ENCODE measurements around the gene HECTD4. TPM values are rescaled to one million over a fixed set of nuclear protein-coding genes. Genes with fewer than 3 reads are reported as not detected.
"Not testable (repeated sequence)": the region's sequence is repeated elsewhere in the genome, so short reads cannot be mapped to it uniquely, and the experiment has no call there.

HECTD4 gene
- 20.2 TPM for total RNA-seq
- long read RNA-seq, partial matches to known transcripts: 6 of 12 reads
- long read RNA-seq, other reads (novel, unspliced or antisense): 6 of 12 reads

DNA sequence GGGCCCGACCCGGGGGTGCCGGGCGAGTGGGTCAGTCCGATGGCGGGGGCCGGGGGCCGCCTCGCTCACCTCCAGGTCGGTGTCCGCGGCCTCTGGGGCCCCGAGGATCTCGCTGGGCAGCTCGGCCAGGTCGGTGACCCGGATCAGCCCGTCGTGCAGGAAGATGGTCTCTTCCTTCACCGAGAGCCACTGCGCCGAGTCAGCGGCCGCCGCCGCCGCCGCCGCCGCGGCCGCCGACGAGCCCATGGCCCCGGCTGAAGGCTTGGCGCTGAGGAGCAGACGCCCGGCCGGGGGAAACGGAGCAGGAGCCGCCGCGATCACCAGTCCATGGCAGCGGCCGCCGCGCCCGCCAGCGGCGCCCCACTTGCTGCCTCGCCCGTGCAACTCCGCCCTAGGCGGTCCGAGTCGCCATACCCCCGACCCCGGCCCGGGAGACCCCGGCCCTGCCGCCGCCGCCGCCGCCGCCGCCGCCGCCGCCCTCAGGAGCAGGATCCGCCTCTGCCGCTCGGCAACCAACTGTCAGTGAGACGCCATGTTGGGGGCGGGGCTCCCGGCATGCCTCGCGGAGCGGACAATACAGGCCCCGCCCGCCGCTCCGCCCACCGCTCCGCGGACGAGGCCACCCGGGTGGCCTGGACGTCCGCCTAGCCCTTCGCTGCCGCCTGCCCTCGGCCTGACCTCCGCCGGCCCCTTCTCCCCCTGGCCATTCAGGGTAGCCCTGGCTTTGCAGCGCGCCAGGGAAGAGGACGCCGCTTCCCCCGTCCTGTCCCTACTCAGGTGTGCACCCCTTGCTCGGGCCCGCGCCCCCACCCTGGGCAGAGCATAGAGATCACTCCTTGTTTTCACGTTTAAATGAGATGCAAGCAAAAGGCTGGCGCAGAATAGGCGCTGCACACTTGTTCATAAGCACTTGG is at the start of gene HECTD4:
HECTD4 (minus strand) TSS at position 549 of the 914 bp plus-strand sequence; CDS start at position 246, 303 bp downstream.
- DNase-seq: peak; percentile 99
- ATAC-seq: peak; percentile 99
- intact Hi-C loops (cut with micrococcal nuclease): no loop called here

DNA sequence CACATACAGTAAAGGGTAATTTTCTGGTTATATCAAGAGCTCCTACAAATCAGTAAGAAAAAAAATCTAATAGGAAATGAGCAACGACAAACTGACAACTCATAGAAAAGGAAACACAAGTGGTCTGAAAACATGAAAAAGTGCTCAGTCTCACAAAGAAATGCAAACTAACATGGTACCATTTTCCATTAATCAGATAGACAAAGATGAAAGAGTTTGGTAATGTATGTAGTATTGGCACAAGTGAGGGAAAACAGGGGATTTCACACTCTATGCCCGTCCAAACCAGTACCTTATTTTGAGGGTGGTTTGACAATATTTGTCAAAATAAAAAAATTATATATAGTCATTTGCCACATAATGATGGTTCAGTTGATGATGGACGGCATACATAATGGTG is 49.7 kb upstream of the HECTD4 start:
- intact Hi-C loops (cut with micrococcal nuclease): no loop called here
- ATAC-seq: no peak
- no peak for DNase-seq

- intact Hi-C loops (cut with micrococcal nuclease): no loop called here
- no peak for DNase-seq
- no peak for ATAC-seq
These were observed 48.7 kb upstream of the HECTD4 start for GRCh38 chr12:112430929-112431328.

- DNase-seq (no peak), ATAC-seq (no peak)
- intact Hi-C loops (cut with micrococcal nuclease): no loop called here
These were observed 45.5 kb upstream of the HECTD4 start for GRCh38 chr12:112427760-112428159.

- intact Hi-C loops (cut with micrococcal nuclease): no loop called here
- ATAC-seq (no peak), DNase-seq (no peak)
These were observed 43.6 kb upstream of the HECTD4 start for GRCh38 chr12:112425582-112426382.

- ATAC-seq: no peak
- no peak for DNase-seq
- intact Hi-C loops (cut with micrococcal nuclease): no loop called here
These were observed 41.9 kb upstream of the HECTD4 start for GRCh38 chr12:112424126-112424525.

- intact Hi-C loops (cut with micrococcal nuclease): no loop called here
- no peak for DNase-seq
- peak; percentile 13 for ATAC-seq
These were observed 40.3 kb upstream of the HECTD4 start for GRCh38 chr12:112422531-112422930.

DNA sequence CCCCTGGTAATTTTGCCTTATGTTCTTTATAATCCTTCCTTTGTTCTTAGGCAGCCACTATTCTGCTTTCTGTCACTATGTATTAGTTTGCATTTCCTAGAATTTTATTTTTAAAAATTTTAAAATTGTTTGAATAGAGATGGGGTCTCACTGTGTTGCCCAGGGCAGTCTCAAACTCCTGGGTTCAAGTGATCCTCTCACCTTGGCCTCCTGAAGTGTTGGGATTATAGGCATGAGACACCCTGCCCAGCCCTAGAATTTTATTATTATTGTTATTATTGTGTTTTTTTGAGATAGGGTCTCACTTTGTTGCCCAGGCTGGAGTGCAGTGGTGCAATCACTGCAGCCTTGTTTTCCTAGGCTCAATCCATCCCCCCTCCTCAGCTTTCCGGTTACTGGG is 39.1 kb upstream of the HECTD4 start:
- intact Hi-C loops (cut with micrococcal nuclease): no loop called here
- DNase-seq (no peak), ATAC-seq (no peak)

GRCh38 chr12:112420740-112421139 is 38.5 kb upstream of the HECTD4 start:
- no peak for ATAC-seq
- intact Hi-C loops (cut with micrococcal nuclease): no loop called here
- no peak for DNase-seq

GRCh38 chr12:112419297-112420133 is 37.3 kb upstream of the HECTD4 start:
- intact Hi-C loops (cut with micrococcal nuclease): no loop called here
- ATAC-seq: peak; percentile 83
- peak; percentile 79 for DNase-seq

DNA sequence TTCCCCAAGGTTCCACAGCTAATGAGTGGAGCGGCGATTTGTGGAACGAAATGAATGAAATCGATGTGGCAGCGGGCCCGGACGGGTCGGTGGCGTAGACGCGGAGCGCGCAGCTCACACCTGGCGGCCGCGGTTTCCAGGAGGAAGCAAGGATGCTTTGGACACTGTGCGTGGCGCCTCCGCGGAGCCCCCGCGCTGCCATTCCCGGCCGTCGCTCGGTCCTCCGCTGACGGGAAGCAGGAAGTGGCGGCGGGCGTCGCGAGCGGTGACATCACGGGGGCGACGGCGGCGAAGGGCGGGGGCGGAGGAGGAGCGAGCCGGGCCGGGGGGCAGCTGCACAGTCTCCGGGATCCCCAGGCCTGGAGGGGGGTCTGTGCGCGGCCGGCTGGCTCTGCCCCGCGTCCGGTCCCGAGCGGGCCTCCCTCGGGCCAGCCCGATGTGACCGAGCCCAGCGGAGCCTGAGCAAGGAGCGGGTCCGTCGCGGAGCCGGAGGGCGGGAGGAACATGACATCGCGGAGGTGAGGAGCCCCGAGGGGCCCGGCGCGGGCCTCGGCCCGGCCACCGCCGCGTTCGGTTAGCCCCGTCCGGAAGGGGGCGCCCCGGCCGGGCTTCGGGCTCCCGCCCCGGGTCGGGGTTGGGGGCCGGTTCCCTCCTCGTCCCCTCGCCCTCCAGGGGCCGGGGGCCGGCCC is 36.5 kb upstream of the HECTD4 start, which contains the start of gene PTPN11:
PTPN11 (plus strand) TSS at position 340 of the 689 bp plus-strand sequence; CDS start at position 505, 165 bp downstream.
- peak; percentile 90 for ATAC-seq
- intact Hi-C loops (cut with micrococcal nuclease): no loop called here
- DNase-seq: peak; percentile 93

GRCh38 chr12:112418273-112418607 is 36.0 kb upstream of the HECTD4 start:
- no peak for ATAC-seq

DNA sequence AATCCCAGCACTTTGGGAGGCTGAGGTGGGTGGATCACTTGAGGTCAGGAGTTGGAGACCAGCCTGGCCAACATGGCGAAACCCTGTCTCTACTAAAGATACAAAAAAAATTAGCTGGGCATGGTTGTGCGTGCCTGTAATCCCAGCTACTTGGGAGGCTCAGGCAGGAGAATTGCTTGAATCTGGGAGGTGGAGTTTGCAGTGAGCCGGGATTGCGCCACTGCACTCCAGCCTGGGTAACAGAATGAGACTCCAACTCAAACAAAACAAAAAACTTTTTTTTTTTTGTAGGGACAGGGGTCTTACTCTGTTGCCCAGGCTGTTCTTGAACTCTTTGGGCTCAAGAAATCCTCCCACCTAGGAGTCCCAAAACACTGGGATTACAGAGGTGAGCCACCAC is 33.2 kb upstream of the HECTD4 start:
- DNase-seq; intact Hi-C loops (cut with micrococcal nuclease); ATAC-seq: not testable (repeated sequence)

More at GRCh38 chr12:112418273-112418607, 36.0 kb upstream of the HECTD4 start:
- no peak for DNase-seq
- intact Hi-C loops (cut with micrococcal nuclease): no loop called here

- intact Hi-C loops (cut with micrococcal nuclease): no loop called here
- ATAC-seq (no peak), DNase-seq (no peak)
These were observed 31.8 kb upstream of the HECTD4 start for GRCh38 chr12:112413855-112414625.

- intact Hi-C loops (cut with micrococcal nuclease): no loop called here
- DNase-seq (no peak), ATAC-seq (no peak)
These were observed 27.6 kb upstream of the HECTD4 start for GRCh38 chr12:112409906-112410244.

DNA sequence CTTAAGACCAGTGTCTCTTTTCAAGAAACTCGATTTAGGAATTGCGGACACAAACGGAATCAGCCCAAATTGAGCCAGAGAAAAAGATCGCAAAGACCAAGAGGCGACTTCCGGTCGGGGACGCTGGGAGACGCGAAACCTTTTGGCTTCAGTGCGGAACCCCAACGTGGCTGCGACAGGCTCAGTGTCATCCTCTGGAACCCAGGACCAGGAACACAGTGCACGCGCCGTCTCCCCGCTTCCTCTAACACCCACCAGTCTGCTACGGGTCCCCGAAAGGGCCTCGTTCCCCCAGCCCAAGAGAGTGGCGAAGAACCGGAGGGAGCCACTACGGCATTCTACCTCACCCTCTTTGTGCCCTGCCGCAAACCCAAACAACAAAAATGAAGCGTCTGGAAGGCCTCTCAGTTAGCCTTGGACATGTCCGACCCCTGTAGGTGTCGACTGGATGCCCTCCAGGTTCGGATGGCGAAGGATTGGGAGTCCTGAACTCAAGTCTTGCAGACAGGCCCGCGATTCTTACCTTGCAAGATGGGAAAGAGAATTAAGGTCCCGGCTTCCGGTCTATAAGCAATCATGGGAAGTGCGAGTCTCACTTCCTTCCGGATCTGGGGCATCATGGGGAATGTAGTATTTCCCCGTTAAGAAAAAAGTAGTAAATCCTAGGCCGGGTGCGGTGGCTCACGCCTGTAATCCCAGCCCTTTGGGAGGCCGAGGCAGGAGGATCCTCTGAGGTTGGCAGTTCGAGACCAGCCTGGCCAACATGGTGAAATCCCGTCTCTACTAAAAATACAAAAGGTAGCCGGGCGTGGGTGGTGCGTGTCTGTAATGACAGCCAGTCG is 27.1 kb upstream of the HECTD4 start, which contains the start of gene RPL6:
RPL6 (minus strand) TSS at position 542 of the 842 bp plus-strand sequence. CDS start 949 bp downstream, outside the sequence.
- intact Hi-C loops (cut with micrococcal nuclease): no loop called here
- DNase-seq: peak; percentile 68
- ATAC-seq: peak; percentile 95

DNA sequence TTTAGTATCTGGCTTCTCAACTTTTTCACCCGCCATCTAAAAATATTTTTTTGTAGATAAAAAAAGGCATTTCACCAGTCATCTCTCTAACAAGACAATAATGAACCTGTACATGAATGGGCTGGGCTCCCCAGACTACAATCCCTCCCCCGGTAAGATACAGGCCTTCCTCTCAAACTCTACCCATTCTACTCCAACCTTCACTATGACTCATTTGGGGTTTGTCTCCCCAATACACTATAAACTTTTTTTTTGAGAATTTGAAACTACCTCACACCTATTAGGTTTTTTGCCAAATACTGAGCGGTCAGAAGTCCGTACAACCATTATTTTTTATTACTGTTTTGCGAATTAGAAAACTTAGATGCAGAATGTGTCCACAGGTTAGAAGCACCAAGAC is 26.4 kb upstream of the HECTD4 start:
- intact Hi-C loops (cut with micrococcal nuclease): no loop called here
- DNase-seq: no peak
- ATAC-seq: no peak
